NCI-H1048 (cell line): Measurements from ENCODE around the gene IDE.
"Not testable (repeated sequence)": the region's sequence is repeated elsewhere in the genome, so short reads cannot be mapped to it uniquely, and the experiment has no call there.

Source experiments
- DNase-seq: peaks from one replicate; lab custom pipeline; 2025; lab: John Stamatoyannopoulos, UW

IDE gene

GRCh38 chr10:92419740-92420545 lies 153.9 kb downstream of the IDE start:
- DNase-seq = no peak

DNA sequence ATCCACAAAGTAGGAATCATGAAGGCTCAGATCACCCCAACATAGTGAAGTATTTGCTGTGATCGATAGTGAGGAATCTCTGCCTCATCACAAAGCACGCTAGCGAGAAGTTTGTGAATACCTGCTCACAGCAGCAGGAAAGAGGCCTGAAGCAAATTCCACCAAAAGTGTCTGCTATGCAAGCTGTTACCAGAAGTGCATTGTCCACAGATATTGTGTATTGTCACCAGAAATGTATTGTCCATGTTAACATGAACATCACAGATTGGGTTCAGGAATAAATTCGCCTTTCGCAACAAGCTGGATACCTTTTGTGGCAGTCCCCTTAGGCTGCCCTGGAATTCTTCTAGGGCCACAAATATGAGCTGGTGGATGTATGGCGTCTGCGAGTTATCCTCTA lies 155.0 kb downstream of the IDE start:
- DNase-seq = no peak

GRCh38 chr10:92418221-92418620 lies 155.7 kb downstream of the IDE start:
- no peak for DNase-seq

DNA sequence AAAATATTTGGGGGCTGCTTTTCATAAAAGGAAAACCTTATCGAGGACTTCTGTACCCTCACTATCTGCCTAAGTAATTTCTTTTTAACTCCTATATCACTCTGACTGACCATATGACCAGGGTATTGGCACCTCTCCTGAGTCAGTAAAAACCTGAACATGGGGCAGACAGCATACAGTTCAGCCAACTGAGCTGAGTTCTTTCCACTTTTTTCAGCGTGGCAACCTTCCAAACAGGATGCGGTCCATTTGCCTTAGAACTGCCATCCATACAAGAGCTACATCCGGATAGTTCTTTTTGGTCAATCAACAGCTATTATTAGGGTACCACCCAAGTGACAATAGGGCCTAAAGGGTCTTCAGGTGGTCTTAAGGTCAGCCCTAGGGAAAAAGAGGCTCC lies 160.4 kb downstream of the IDE start:
- DNase-seq = no peak

DNA sequence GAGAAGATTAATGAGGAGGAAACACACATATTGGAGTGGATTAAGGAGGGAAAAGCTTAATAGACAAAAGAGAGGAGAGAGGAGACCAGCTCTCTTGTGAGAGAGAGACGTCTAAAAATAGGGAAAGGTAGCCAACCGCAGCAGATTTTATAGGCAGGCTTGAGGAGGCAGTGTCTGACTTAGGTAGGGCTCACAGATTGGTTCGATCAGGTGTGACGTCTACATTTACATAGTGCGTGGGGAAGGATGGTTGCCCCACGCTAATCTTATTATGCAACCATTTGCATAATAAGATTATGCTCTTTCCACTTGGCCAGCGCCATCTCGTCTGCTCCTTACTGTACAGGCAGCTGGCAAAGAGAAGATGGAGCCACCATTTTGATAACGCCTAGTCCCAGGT lies 160.9 kb downstream of the IDE start:
- no peak for DNase-seq

DNA sequence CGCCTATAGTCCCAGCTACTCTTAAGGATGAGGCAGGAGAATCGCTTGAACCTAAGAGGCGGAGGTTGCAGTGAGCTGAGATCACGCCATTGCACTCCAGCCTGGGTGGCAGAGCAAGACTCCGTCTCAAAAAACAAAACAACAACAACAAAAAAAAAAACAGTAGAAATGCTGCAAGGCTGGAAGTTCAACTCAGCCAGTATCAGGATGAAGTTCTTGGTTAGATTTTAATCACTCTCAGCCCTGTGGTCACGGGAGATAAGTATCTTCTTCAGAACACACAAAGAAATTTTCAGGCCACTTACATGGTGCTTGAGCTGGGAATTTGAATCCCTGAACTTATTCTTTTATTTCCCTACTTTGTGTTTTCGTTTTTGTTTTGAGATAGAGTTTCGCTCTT lies 162.5 kb downstream of the IDE start:
- no peak for DNase-seq

GRCh38 chr10:92410501-92410900 lies 163.4 kb downstream of the IDE start:
- DNase-seq = no peak

DNA sequence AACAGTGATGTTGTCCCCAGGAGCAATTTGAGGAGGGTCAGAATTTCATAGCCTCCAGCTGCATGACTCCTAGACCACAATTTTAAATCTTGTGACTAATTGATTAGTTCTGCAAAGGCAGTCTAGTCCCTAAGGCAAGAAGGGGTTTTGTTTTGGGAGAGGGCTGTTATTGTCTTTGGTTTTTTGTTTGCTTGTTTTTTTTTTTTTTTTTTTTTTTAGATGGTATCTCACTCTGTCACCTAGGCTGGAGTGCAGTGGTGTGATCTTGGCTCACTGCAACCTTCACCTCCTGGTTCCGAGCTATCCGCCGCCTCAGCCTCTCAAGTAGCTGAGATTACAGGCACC lies 165.9 kb downstream of the IDE start:
- no peak for DNase-seq

GRCh38 chr10:92407305-92408016 lies 166.4 kb downstream of the IDE start:
- DNase-seq = no peak

GRCh38 chr10:92405419-92405924 lies 168.4 kb downstream of the IDE start:
- DNase-seq = no peak

DNA sequence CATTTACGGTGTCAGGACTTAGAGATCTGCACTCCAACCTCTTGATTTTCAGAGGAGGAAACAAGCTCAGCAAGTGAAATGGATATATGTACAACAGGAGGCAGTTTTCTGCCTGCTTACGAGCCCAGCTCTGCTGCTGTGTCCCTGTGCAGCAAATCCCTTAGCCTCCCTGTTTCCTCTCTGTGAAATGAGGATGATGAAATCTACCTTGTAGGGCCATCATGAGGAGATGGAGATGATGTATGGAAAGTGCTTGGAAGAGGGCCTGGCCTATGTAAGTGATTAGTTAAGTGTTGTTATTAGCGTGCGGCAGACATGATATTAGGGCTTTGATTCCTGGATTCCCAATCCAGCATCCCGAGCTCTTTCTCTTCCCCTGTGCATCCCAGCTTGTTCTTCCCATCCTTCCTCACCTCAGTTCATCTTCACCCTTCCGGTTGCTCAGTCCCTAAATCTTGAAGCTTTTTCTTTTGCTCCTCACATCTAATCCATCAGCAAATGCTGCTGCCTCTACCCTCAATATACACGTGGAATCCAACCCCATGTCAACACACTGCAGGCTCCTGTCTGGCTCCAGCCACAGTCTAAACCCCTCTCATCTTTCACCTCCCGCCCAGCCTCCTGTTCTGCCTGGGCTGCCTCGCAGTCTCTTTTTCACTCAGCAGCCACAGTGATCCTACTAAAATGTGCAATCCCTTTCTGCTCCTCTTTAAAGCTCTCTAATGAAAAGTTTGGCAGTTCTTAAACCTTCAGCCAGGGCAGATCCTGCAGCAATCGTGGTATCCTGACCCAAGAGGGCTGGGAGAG lies 169.1 kb downstream of the IDE start:
- DNase-seq = no peak

DNA sequence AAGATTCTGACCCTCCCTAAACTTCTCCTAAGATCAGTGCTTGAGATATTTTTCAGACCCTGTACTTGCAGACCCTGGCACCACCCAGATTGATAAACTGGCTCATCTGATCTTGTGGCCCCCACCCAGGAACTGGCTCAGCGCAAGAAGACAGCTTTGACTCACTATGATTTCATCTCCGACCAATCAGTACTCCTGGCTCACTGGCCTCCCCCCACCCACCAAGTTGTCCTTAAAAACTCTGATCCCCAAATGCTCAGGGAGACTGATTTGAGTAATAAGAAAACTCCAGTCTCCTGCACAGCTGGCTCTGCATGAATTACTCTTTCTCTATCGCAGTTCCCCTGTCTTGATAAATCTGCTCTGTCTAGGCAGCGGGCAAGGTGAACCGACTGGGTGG lies 171.7 kb downstream of the IDE start:
- DNase-seq = not testable (repeated sequence)
